ENCODE measurements around the gene SPOCK3.
"Not testable (repeated sequence)": the region's sequence is repeated elsewhere in the genome, so short reads cannot be mapped to it uniquely, and the experiment has no call there.

The SPOCK3 gene

GRCh38 chr4:167234316-167234881, at the start of gene SPOCK3:
Gene SPOCK3 (minus strand): TSS chr4:167234494.
- peak; percentile 1 for DNase-seq

- no peak for DNase-seq
These were observed 48.0 kb upstream of the SPOCK3 start for GRCh38 chr4:167282171-167282864.

- DNase-seq: not testable (repeated sequence)
These were observed 47.3 kb upstream of the SPOCK3 start for GRCh38 chr4:167281545-167281944.

GRCh38 chr4:167274351-167274750, 40.1 kb upstream of the SPOCK3 start:
- DNase-seq: no peak

- DNase-seq: no peak
These were observed 30.9 kb upstream of the SPOCK3 start for GRCh38 chr4:167265231-167265630.

GRCh38 chr4:167248271-167248670, 14.0 kb upstream of the SPOCK3 start:
- DNase-seq: no peak

- DNase-seq: no peak
These were observed 5.3 kb upstream of the SPOCK3 start for GRCh38 chr4:167239627-167240026.

GRCh38 chr4:167238226-167238625, 3.9 kb upstream of the SPOCK3 start:
- DNase-seq: no peak

GRCh38 chr4:167233685-167234315, 494 bp downstream of the SPOCK3 start:
- peak; percentile 24 for DNase-seq

- no peak for DNase-seq
These were observed 1.2 kb downstream of the SPOCK3 start for GRCh38 chr4:167232805-167233684.

- no peak for DNase-seq
These were observed 3.5 kb downstream of the SPOCK3 start for GRCh38 chr4:167230744-167231143.

GRCh38 chr4:167222099-167222498, 12.2 kb downstream of the SPOCK3 start:
- peak; percentile 85 for DNase-seq

GRCh38 chr4:167221084-167221483, 13.2 kb downstream of the SPOCK3 start:
- peak; percentile 42 for DNase-seq

GRCh38 chr4:167218022-167218608, 16.2 kb downstream of the SPOCK3 start:
- no peak for DNase-seq

- DNase-seq: no peak
These were observed 17.5 kb downstream of the SPOCK3 start for GRCh38 chr4:167216783-167217182.

- DNase-seq: no peak
These were observed 24.1 kb downstream of the SPOCK3 start for GRCh38 chr4:167210166-167210565.

- no peak for DNase-seq
These were observed 37.8 kb downstream of the SPOCK3 start for GRCh38 chr4:167196344-167197012.

GRCh38 chr4:167190379-167190778, 43.9 kb downstream of the SPOCK3 start:
- DNase-seq: no peak

- DNase-seq: no peak
These were observed 48.8 kb downstream of the SPOCK3 start for GRCh38 chr4:167185465-167185864.

GRCh38 chr4:167183036-167183435, 51.3 kb downstream of the SPOCK3 start:
- no peak for DNase-seq

GRCh38 chr4:167177925-167178324, 56.4 kb downstream of the SPOCK3 start:
- no peak for DNase-seq

- DNase-seq: no peak
These were observed 57.4 kb downstream of the SPOCK3 start for GRCh38 chr4:167176723-167177367.

Measured in inflammatory macrophage treated with lipopolysaccharide for 4 hours (primary cell).